Measurements from ENCODE around the gene PPFIBP1. TPM values are rescaled to one million over a fixed set of nuclear protein-coding genes. Genes with fewer than 3 reads are reported as not detected.
"Not testable (repeated sequence)": the region's sequence is repeated elsewhere in the genome, so short reads cannot be mapped to it uniquely, and the experiment has no call there.

PPFIBP1 gene
- total RNA-seq, 1 experiment from 2014 or later = 42.3 TPM

- no peak overlapping the region for H3K4me3 ChIP-seq
Observed at GRCh38 chr12:27588776-27589175, 64.8 kb downstream of the PPFIBP1 start.

GRCh38 chr12:27589419-27589818 lies 65.4 kb downstream of the PPFIBP1 start:
- Histone ChIP-seq H3K36me3 (no peaks in the 10 kb centered on the region; the same call in 1 of the 2 replicates), H3K27me3 (no peaks in the 10 kb centered on the region), H3K4me3 (no peak overlapping the region), H3K9me3 (no peaks in the 10 kb centered on the region)
- DNase-seq = no peak

More at GRCh38 chr12:27588776-27589175, 64.8 kb downstream of the PPFIBP1 start:
- Histone ChIP-seq H3K36me3 (peaks cover 6% of the 10 kb centered on the region), H3K27me3 (no peaks in the 10 kb centered on the region), H3K9me3 (no peaks in the 10 kb centered on the region)
- DNase-seq = no peak

- DNase-seq, H3K4me3 ChIP-seq, H3K27me3 ChIP-seq, H3K9me3 ChIP-seq, H3K36me3 ChIP-seq: not testable (repeated sequence)
Observed at GRCh38 chr12:27591698-27592097, 67.7 kb downstream of the PPFIBP1 start.

GRCh38 chr12:27592548-27592947 lies 68.5 kb downstream of the PPFIBP1 start:
- H3K9me3 ChIP-seq = peaks cover 4% of the 10 kb centered on the region
- no peak overlapping the region for H3K4me3 ChIP-seq
- peaks cover 12% of the 10 kb centered on the region for H3K36me3 ChIP-seq
- peak; percentile 68 for DNase-seq
- no peaks in the 10 kb centered on the region for H3K27me3 ChIP-seq

- H3K36me3 ChIP-seq = peaks cover 19% of the 10 kb centered on the region
- H3K27me3 ChIP-seq = no peaks in the 10 kb centered on the region
- no peak for DNase-seq
- H3K4me3 ChIP-seq = no peak overlapping the region
- H3K9me3 ChIP-seq = peaks cover 11% of the 10 kb centered on the region
Observed at GRCh38 chr12:27593266-27593665, 69.3 kb downstream of the PPFIBP1 start.

GRCh38 chr12:27595231-27595642 lies 71.2 kb downstream of the PPFIBP1 start:
- Histone ChIP-seq H3K36me3 (peaks cover 19% of the 10 kb centered on the region), H3K27me3 (no peaks in the 10 kb centered on the region), H3K9me3 (peaks cover 11% of the 10 kb centered on the region), H3K4me3 (no peak overlapping the region)
- no peak for DNase-seq

GRCh38 chr12:27598866-27599265 lies 74.9 kb downstream of the PPFIBP1 start:
- DNase-seq, H3K4me3 ChIP-seq, H3K27me3 ChIP-seq: not testable (repeated sequence)
- Histone ChIP-seq H3K9me3 (peaks cover 11% of the 10 kb centered on the region), H3K36me3 (peaks cover 19% of the 10 kb centered on the region)

- not testable (repeated sequence) for H3K4me3 ChIP-seq, DNase-seq, H3K27me3 ChIP-seq
- Histone ChIP-seq H3K36me3 (peaks cover 24% of the 10 kb centered on the region), H3K9me3 (peaks cover 25% of the 10 kb centered on the region)
Observed at GRCh38 chr12:27601056-27601828, 77.2 kb downstream of the PPFIBP1 start.

GRCh38 chr12:27602516-27602915 lies 78.5 kb downstream of the PPFIBP1 start:
- peaks cover 21% of the 10 kb centered on the region for H3K9me3 ChIP-seq
- no peak overlapping the region for H3K4me3 ChIP-seq
- H3K36me3 ChIP-seq = peaks cover 16% of the 10 kb centered on the region
- DNase-seq = no peak
- H3K27me3 ChIP-seq = no peaks in the 10 kb centered on the region

- Histone ChIP-seq H3K36me3 (peaks cover 8% of the 10 kb centered on the region), H3K9me3 (peaks cover 14% of the 10 kb centered on the region), H3K4me3 (no peak overlapping the region), H3K27me3 (no peaks in the 10 kb centered on the region)
- DNase-seq = no peak
Observed at GRCh38 chr12:27604431-27604830, 80.4 kb downstream of the PPFIBP1 start.

GRCh38 chr12:27606986-27607385 lies 83.0 kb downstream of the PPFIBP1 start:
- H3K9me3 ChIP-seq = peaks cover 14% of the 10 kb centered on the region
- no peaks in the 10 kb centered on the region for H3K27me3 ChIP-seq
- no peak overlapping the region for H3K4me3 ChIP-seq
- DNase-seq = no peak
- peaks cover 8% of the 10 kb centered on the region for H3K36me3 ChIP-seq

GRCh38 chr12:27607591-27607990 lies 83.6 kb downstream of the PPFIBP1 start:
- no peak for DNase-seq
- no peak overlapping the region for H3K4me3 ChIP-seq
- no peaks in the 10 kb centered on the region for H3K27me3 ChIP-seq
- peaks cover 8% of the 10 kb centered on the region for H3K36me3 ChIP-seq
- H3K9me3 ChIP-seq = peaks cover 14% of the 10 kb centered on the region

- peaks cover 13% of the 10 kb centered on the region for H3K9me3 ChIP-seq
- H3K36me3 ChIP-seq = peaks cover 8% of the 10 kb centered on the region
- no peaks in the 10 kb centered on the region for H3K27me3 ChIP-seq
- H3K4me3 ChIP-seq = peak overlapping the region; percentile 33
- DNase-seq = no peak
Observed at GRCh38 chr12:27608890-27609289, 84.9 kb downstream of the PPFIBP1 start.

- Histone ChIP-seq H3K36me3 (no peaks in the 10 kb centered on the region), H3K9me3 (no peaks in the 10 kb centered on the region), H3K27me3 (no peaks in the 10 kb centered on the region), H3K4me3 (no peak overlapping the region)
- peak; percentile 63 for DNase-seq
Observed at GRCh38 chr12:27610374-27610773, 86.4 kb downstream of the PPFIBP1 start.

- no peaks in the 10 kb centered on the region for H3K9me3 ChIP-seq
- H3K4me3 ChIP-seq = no peak overlapping the region
- DNase-seq = no peak
- no peaks in the 10 kb centered on the region for H3K36me3 ChIP-seq
- H3K27me3 ChIP-seq = no peaks in the 10 kb centered on the region
Observed at GRCh38 chr12:27614386-27614785, 90.4 kb downstream of the PPFIBP1 start.

GRCh38 chr12:27614866-27615265 lies 90.9 kb downstream of the PPFIBP1 start:
- Histone ChIP-seq H3K27me3 (no peaks in the 10 kb centered on the region), H3K4me3 (no peak overlapping the region), H3K9me3 (no peaks in the 10 kb centered on the region), H3K36me3 (no peaks in the 10 kb centered on the region)
- no peak for DNase-seq

- peak; percentile 24 for DNase-seq
- no peak overlapping the region for H3K4me3 ChIP-seq
- H3K27me3 ChIP-seq = no peaks in the 10 kb centered on the region
Observed at GRCh38 chr12:27615331-27615891, 91.4 kb downstream of the PPFIBP1 start.

More at GRCh38 chr12:27615331-27615891, 91.4 kb downstream of the PPFIBP1 start:
- Histone ChIP-seq H3K36me3 (no peaks in the 10 kb centered on the region), H3K9me3 (no peaks in the 10 kb centered on the region)

Data from MG63 (cell line).